Measurements from ENCODE around the gene BMI1. TPM values are rescaled to one million over a fixed set of nuclear protein-coding genes. Genes with fewer than 3 reads are reported as not detected.

The BMI1 gene
- polyA plus RNA-seq, 10 donors: 39.6 to 65.1 (median 56.5) TPM

- DNase-seq: no peak
Measured at GRCh38 chr10:22317771-22318565, 2.9 kb upstream of the BMI1 start.

- no peak for DNase-seq
Measured at GRCh38 chr10:22318772-22319171, 2.1 kb upstream of the BMI1 start.

GRCh38 chr10:22319547-22319979 lies 1.3 kb upstream of the BMI1 start:
- DNase-seq: no peak

- DNase-seq: peak in 2 of 3 donors; percentile 13 to 65
Measured at GRCh38 chr10:22319980-22320558, 830 bp upstream of the BMI1 start.

GRCh38 chr10:22321156-22321923 lies 441 bp downstream of the BMI1 start:
- peak; percentile 71 to 95 (median 82) for DNase-seq

GRCh38 chr10:22321924-22322640 lies 1.2 kb downstream of the BMI1 start:
- DNase-seq: peak in 2 of 3 donors; percentile 18 to 78

GRCh38 chr10:22322641-22323160 lies 1.8 kb downstream of the BMI1 start:
- no peak for DNase-seq

GRCh38 chr10:22323538-22324305 lies 2.8 kb downstream of the BMI1 start:
- no peak for DNase-seq

- no peak for DNase-seq
Measured at GRCh38 chr10:22324413-22324812, 3.5 kb downstream of the BMI1 start.

- no peak for DNase-seq
Measured at GRCh38 chr10:22324893-22325271, 4.0 kb downstream of the BMI1 start.

- peak in 2 of 3 donors; percentile 57 to 89 for DNase-seq
Measured at GRCh38 chr10:22325272-22326144, 4.6 kb downstream of the BMI1 start.

GRCh38 chr10:22326145-22326702 lies 5.3 kb downstream of the BMI1 start:
- no peak for DNase-seq

GRCh38 chr10:22329150-22329549 lies 8.3 kb downstream of the BMI1 start:
- no peak for DNase-seq

- no peak for DNase-seq
Measured at GRCh38 chr10:22332116-22332692, 11.3 kb downstream of the BMI1 start.

GRCh38 chr10:22333167-22333974 lies 12.5 kb downstream of the BMI1 start:
- peak in 1 of 3 donors; percentile 27 for DNase-seq

GRCh38 chr10:22333975-22334282 lies 13.0 kb downstream of the BMI1 start:
- DNase-seq: no peak

GRCh38 chr10:22334414-22335172 lies 13.7 kb downstream of the BMI1 start:
- peak in 2 of 3 donors; percentile 22 to 82 for DNase-seq
